Large intestine (tissue), 3 donors: ENCODE measurements around the gene THY1. TPM values are rescaled to one million over a fixed set of nuclear protein-coding genes. Genes with fewer than 3 reads are reported as not detected.
"Not testable (repeated sequence)": the region's sequence is repeated elsewhere in the genome, so short reads cannot be mapped to it uniquely, and the experiment has no call there.

Experiments used
- DNase-seq, 2 donors: peaks; one replicate each; pipeline versions ENCODE4 v3.0.0 to v3.0.0-alpha.2; 2013
- H3K27ac ChIP-seq: one replicate; pipeline ENCODE4 v1.5.1; 2013; ENCODE audit warnings: low read length
- H3K27me3 ChIP-seq: 2 replicates; pipeline ENCODE4 v1.6.1; 2013; ENCODE audit warnings: low read length; ENCODE audit not compliant: control insufficient read depth, insufficient read depth
- H3K36me3 ChIP-seq: 2 replicates; pipeline ENCODE4 v1.6.1; 2013; ENCODE audit warnings: low read length; ENCODE audit not compliant: control insufficient read depth, insufficient read depth
- H3K4me1 ChIP-seq: one replicate; pipeline ENCODE4 v1.6.1; 2013; ENCODE audit warnings: low read length; ENCODE audit not compliant: control insufficient read depth, insufficient read depth
- H3K4me3 ChIP-seq: one replicate; pipeline ENCODE4 v1.5.1; 2013; ENCODE audit warnings: low read length
- H3K9me3 ChIP-seq: one replicate; pipeline ENCODE4 v1.6.1; 2013; ENCODE audit warnings: mild to moderate bottlenecking, low read depth, low read length, moderate library complexity; ENCODE audit not compliant: control insufficient read depth
- WGBS: methylation state at CpG from one replicate; pipeline ENCODE4 v1.1.5; 2013; ENCODE audit warnings: low lambda C conversion rate; ENCODE audit not compliant: insufficient coverage; 5-methylcytosine and 5-hydroxymethylcytosine counted together
- polyA plus RNA-seq: library from polyadenylated mRNA; unstranded; fragments of 120-200 nt; gene quantifications from one replicate; pipeline ENCODE4 v1.2.1, GENCODE V29; 2013

Gene THY1
- polyA plus RNA-seq, 1 donor: 44.4 TPM

- 50% methylated on average over 2 of the region's 5 CpGs for WGBS
- Histone ChIP-seq H3K9me3 (no peaks in the 10 kb centered on the region), H3K27me3 (peaks cover 3% of the 10 kb centered on the region), H3K4me3 (no peak overlapping the region), H3K27ac (no peak overlapping the region), H3K36me3 (no peaks in the 10 kb centered on the region), H3K4me1 (no peaks in the 10 kb centered on the region)
- DNase-seq: peak in 1 of 2 donors; percentile 16
These were observed 33.2 kb downstream of the THY1 start for GRCh38 chr11:119389611-119390254.

- no CpG with 5 or more reads among the region's 7 CpGs for WGBS
These were observed 34.9 kb downstream of the THY1 start for GRCh38 chr11:119388103-119388502.

GRCh38 chr11:119384332-119384731, 38.6 kb downstream of the THY1 start:
- peaks cover 14% of the 10 kb centered on the region for H3K4me1 ChIP-seq
- DNase-seq: no peak
- H3K36me3 ChIP-seq: no peaks in the 10 kb centered on the region
- peaks cover 19% of the 10 kb centered on the region for H3K27me3 ChIP-seq
- no peaks in the 10 kb centered on the region for H3K9me3 ChIP-seq
- H3K4me3 ChIP-seq: no peak overlapping the region
- H3K27ac ChIP-seq: no peak overlapping the region
- WGBS: 82% methylated on average over 2 of the region's 2 CpGs

More at GRCh38 chr11:119388103-119388502, 34.9 kb downstream of the THY1 start:
- no peak overlapping the region for H3K27ac ChIP-seq
- H3K9me3 ChIP-seq: no peaks in the 10 kb centered on the region
- H3K36me3 ChIP-seq: no peaks in the 10 kb centered on the region
- H3K4me1 ChIP-seq: no peaks in the 10 kb centered on the region
- H3K27me3 ChIP-seq: peaks cover 6% of the 10 kb centered on the region
- no peak overlapping the region for H3K4me3 ChIP-seq
- DNase-seq: no peak

DNA sequence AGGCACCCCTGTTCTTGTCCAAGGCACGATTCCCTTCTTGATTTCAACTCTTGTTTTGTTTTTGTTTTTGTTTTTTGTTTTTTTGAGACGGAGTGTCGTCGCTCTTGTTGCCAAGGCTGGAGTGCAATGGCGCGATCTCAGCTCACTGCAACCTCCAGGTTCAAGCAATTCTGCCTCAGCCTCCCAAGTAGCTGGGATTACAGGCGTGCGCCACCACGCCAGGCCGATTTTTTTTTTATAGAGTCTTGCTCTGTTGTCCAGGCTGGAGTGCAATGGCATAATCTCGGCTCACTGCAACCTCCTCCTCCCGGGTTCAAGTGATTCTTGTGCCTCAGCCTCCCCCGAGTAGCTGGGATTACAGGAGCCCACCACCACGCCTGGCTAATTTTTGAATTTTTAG, 40.5 kb downstream of the THY1 start:
- H3K9me3 ChIP-seq, DNase-seq, H3K4me3 ChIP-seq, H3K36me3 ChIP-seq, H3K27ac ChIP-seq: not testable (repeated sequence)
- H3K4me1 ChIP-seq: peaks cover 14% of the 10 kb centered on the region
- 80% methylated on average over 1 of the region's 14 CpGs for WGBS
- peaks cover 19% of the 10 kb centered on the region for H3K27me3 ChIP-seq

DNA sequence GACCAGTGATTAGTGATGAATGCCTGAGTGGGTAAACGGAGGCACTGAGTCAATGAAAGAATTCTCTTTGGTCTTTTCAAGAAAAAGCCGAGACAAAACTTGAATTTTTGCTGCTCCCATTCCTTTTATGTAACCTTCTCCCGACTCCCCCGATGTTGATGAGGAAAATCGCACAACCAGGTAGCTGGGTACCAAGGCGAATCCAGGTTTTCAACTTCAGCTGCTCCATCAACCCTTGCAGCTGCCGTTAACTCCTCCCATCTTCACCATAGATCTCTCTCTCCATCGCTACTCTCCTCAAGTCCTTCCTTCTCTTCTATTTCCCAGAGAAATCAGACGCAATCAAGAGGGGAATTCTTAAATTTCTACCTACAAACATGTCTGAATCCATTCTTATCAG, 40.9 kb downstream of the THY1 start:
- Histone ChIP-seq H3K4me1 (peaks cover 14% of the 10 kb centered on the region), H3K4me3 (peak overlapping the region; percentile 51), H3K36me3 (no peaks in the 10 kb centered on the region), H3K9me3 (no peaks in the 10 kb centered on the region), H3K27ac (no peak overlapping the region), H3K27me3 (peaks cover 19% of the 10 kb centered on the region)
- 13% methylated on average over 3 of the region's 9 CpGs for WGBS
- no peak for DNase-seq

DNA sequence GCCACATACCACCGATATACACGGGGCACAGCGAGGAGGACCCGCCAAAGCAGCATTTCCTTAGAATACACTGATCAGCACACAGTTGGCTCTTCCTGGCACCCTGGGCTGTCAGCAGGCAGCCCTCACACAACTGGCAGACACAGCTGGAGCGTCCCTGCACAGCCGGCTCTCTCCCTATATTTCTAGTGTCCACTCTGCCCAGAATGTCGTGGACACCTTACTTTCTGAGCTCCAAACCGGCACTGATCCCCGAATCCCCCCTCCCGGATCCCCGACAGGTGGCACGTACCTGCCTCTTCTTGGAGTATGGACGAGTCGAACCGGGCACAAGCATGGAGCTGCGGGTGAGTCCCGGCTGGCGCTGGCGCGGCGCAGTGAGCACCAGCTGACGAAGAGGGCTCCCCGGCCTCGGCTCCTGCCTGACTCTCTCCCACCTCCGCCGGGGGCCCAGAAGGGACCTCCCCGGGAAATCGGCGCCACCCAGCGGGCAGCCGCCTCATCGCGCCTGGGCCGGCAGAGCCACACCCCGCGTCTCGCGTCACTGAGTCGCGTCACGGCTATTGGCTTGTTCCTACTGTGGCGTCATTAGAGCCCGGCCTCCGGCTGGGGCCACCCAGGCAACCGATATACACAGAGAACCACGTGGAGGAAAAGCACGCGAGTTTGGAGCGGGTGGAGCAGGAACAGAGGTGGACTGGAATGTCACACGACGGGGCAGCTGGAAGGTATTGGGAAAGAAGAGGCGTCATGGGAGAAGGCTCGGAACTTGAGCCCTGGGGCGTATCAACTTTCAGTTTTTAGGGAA, 41.6 kb downstream of the THY1 start, which contains the start of gene USP2:
Gene USP2, minus strand, starts transcription at position 510 of the 808 bp plus-strand sequence. CDS start 8,210 bp downstream, outside the sequence.
- H3K4me1 ChIP-seq: peaks cover 14% of the 10 kb centered on the region
- peak; percentile 98 to 99 for DNase-seq
- peaks cover 19% of the 10 kb centered on the region for H3K27me3 ChIP-seq
- no CpG with 5 or more reads among the region's 54 CpGs for WGBS
- H3K9me3 ChIP-seq: no peaks in the 10 kb centered on the region
- H3K36me3 ChIP-seq: no peaks in the 10 kb centered on the region
- peak within 1 kb of the TSS; percentile 10 for H3K27ac ChIP-seq
- peak within 1 kb of the TSS; percentile 51 for H3K4me3 ChIP-seq

DNA sequence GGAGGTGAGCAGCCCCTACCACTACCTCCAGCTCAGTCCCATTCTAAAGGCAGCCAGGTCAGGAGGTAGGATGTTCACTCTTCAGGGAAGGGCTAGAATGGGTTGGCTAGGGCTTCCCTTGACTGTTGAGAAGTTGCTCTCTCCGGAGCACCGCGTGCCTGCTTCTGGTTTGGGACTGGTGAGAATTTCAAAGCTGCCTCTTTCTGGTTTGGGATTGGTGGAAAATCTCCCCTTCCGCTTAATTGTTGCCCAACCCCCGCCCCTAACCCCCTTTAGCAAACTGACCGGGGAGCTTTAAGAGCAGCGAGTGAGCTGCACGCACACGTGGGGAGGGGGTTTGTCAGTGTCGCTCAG, 42.2 kb downstream of the THY1 start:
- WGBS: no CpG with 5 or more reads among the region's 10 CpGs
- Histone ChIP-seq H3K27ac (no peak overlapping the region), H3K4me3 (peak overlapping the region; percentile 51), H3K27me3 (peaks cover 19% of the 10 kb centered on the region), H3K36me3 (no peaks in the 10 kb centered on the region), H3K4me1 (peaks cover 14% of the 10 kb centered on the region), H3K9me3 (no peaks in the 10 kb centered on the region)
- no peak for DNase-seq

DNA sequence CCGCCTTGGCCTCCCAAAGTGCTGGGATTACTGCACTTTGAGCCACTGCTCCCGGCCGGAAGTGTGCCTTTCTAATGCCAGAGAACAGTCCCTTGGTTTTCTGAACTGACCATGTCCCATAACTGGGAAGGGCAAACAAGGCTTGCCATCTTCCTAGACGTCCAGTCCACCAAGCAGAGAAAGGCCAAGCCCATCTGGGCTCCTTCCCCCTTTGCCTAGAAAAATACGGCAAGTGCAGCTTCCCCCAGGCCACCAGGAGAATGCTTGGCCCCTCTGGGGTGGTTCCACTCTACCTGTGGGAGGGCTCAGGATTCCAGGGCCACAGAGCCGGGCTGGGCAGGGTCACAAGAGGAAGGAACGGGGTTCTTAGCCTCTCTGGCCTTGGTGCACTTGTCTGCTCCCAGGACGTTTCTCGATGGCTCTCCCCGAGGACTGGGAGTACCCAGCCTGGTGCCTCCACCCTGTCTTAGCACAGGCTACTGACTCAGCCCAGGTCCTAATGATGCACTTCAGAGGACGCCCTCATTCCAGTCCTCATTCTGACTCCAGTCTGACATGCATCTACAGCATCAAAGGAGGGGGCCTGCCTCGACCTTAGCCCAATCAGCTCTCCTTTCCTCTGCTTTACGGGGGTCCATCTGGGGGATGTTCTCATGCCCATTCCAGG, 42.7 kb downstream of the THY1 start:
- DNase-seq: no peak
- Histone ChIP-seq H3K4me1 (peaks cover 14% of the 10 kb centered on the region), H3K27me3 (peaks cover 19% of the 10 kb centered on the region), H3K4me3 (no peak overlapping the region), H3K9me3 (no peaks in the 10 kb centered on the region), H3K27ac (no peak overlapping the region), H3K36me3 (no peaks in the 10 kb centered on the region)
- no CpG with 5 or more reads among the region's 13 CpGs for WGBS

DNA sequence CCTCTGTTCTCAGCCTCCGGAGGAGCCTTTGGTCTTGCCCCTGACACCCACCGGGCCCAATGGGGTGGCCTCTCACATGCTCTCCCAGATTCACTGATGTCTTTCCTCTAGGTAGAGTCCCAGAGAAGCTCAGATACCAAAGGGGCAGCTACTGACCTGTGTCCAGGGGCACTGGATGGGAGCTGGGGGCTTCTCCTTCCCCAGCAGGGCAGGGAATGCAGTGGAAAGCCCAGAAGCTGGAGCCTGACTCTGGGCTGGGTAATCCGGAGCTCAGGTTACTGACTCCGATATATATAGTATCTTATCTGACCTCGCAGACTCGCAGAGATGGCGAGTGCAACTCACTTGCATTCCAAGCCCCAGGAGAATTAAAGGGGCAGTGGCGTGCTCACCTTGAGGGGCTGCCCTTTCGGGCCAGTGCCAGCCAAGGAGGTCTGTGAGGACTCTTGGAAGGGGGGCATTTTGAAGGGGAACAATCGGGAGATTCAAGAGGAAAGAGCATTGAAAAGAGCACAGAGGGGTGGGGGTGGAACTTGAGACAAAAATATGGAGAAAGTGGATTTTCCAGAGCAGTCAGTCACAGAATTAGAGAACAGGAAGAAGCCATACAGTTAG, 44.0 kb downstream of the THY1 start:
- no peak overlapping the region for H3K4me3 ChIP-seq
- no peak for DNase-seq
- H3K36me3 ChIP-seq: no peaks in the 10 kb centered on the region
- peaks cover 15% of the 10 kb centered on the region for H3K4me1 ChIP-seq
- H3K9me3 ChIP-seq: no peaks in the 10 kb centered on the region
- WGBS: 70% methylated on average over 1 of the region's 10 CpGs
- peaks cover 19% of the 10 kb centered on the region for H3K27me3 ChIP-seq
- H3K27ac ChIP-seq: no peak overlapping the region
